Activated gamma-delta T cell treated with anti-CD3 and anti-CD28 coated beads, Interleukin-2, amount 50 U/mL, for 16 hours (primary cell): Measurements from ENCODE around the gene ZNF595.
"Not testable (repeated sequence)": the region's sequence is repeated elsewhere in the genome, so short reads cannot be mapped to it uniquely, and the experiment has no call there.

Experiments used
- DNase-seq: peaks from one replicate; pipeline ENCODE4 v3.0.0-alpha.2; 2020; ENCODE audit warnings: low read depth

The ZNF595 gene

GRCh38 chr4:86559-87324 is 33.6 kb downstream of the ZNF595 start:
- not testable (repeated sequence) for DNase-seq

DNA sequence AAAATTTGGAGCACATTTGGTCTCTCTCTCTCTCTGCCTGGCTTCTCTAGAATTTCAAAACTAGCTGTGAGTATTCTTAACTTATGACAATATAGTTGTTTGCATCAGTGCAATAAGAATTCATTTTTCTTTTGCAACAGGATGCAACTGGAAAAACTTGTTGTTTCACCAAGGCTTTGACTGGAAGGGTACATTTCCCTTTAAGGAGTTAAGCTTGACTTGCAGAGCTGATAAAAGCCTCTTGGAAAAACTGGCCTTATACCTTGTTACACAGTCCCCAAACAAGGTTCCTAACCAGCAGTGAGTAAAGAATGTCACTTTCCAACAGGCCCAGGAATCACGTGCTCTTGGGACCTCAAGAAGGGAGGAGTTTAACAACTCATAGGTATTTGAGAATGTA is 45.3 kb downstream of the ZNF595 start:
- no peak for DNase-seq

GRCh38 chr4:99863-100262 is 46.7 kb downstream of the ZNF595 start:
- DNase-seq = no peak

DNA sequence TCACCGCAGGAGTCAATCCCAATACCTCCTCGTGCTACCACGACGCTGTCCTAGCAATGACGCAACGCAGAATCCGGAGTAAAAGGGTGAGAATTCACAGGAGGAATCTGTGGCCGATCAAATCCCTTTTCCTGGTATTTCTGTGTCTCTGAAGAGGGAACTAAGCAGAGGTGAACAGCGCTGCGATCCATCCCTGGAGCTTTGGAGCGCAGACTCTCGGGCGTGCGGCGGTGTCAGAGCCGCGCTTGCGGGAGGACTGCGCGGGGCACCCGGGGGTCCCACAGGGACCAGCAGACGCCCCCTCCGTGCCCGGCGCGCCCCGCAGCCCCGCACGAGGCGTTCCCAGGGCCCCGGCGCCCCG is 53.9 kb downstream of the ZNF595 start:
- no peak for DNase-seq

- DNase-seq = no peak
These were observed 54.6 kb downstream of the ZNF595 start for GRCh38 chr4:107444-108429.

GRCh38 chr4:112771-113170 is 59.6 kb downstream of the ZNF595 start:
- no peak for DNase-seq

GRCh38 chr4:113732-114131 is 60.6 kb downstream of the ZNF595 start:
- DNase-seq = no peak

DNA sequence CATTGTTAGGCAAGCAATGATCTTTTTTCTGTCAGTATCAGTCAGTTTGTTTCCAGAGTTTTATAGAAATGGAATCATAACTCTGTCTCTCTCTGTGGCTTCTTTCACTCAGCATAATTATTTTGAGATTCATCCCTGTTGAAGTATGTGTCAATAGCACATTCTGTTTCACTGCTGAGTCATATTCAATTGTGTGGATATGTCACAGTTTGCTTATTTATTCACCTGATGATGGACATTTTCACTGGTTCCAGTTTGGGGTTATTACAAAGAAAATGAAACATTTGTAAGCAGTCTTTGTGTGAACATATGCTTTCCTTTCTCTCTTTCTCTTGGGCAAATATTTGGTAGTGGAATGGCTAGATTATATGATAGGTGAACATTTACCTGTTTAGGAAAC is 61.0 kb downstream of the ZNF595 start:
- DNase-seq = no peak

DNA sequence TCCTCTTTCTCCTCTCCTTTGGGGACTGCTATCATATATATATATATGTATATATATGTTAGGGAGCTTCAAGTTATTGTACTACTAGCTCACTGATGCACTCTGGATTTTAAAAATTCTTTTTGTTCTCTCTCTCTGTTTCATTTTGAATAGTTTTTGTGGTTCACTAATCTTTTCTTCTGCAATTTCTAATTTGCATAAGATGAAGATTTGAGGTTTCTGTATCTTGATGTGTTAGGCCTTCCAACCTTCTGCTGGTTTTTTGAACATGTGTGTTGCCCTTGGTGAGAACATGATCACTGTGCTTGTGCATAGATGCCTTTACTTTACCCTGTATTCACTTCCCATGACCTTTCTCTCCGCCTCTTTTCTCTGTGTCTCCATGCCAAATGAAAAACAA is 63.4 kb downstream of the ZNF595 start:
- no peak for DNase-seq

- no peak for DNase-seq
These were observed 67.5 kb downstream of the ZNF595 start for GRCh38 chr4:120616-121015.

DNA sequence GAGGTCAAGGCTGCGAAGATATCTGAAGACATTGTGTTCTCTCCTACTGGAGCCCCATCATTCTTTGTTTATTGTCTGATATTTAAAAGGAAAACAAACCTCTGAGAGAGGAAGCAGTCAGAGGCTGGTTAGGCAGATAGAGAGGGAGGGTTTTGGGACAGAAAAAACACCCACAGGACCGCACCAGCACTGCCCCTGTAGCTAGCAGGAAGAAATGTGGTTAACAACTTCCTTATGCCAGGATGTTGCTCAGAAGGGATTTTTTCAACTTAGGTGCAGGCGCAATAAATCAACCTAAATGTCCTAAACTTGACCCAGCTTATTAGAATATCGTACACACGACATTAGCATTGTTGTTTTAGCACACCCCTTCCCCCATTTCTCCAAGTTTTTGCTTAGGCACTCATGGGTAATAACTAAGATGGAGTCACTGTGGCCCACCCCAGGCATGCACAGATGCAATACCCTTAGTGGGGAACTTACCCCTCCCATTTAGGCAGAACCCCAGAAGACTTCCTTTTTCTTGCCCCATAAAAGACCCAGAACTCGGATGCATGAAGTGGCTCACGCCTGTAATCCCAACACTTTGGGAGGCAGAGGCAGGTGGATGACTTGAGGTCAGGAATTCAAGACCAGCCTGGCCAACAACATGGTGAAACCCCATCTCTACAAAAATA is 68.4 kb downstream of the ZNF595 start:
- peak; percentile 29 for DNase-seq

DNA sequence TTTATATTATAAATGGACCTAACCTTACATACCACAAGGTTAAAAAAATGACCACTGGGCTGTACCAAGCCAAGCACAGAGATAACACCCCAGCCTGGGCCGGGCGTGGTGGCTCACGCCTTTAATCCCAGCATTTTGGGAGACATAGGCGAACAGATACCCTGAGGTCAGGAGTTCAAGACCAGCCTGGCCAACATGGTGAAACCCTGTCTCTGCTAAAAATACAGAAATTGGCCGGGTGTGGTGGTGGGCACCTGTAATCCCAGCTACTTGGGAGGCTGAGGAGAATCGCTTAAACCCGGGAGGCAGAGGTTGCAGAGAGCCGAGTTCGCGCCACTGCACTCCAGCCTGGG is 70.8 kb downstream of the ZNF595 start:
- not testable (repeated sequence) for DNase-seq

GRCh38 chr4:124275-125081 is 71.4 kb downstream of the ZNF595 start, which contains the start of gene ZNF718:
TSS of gene ZNF718 (plus strand) at chr4:124501. CDS start at chr4:124671, 170 bp downstream.
- peak; percentile 87 for DNase-seq

DNA sequence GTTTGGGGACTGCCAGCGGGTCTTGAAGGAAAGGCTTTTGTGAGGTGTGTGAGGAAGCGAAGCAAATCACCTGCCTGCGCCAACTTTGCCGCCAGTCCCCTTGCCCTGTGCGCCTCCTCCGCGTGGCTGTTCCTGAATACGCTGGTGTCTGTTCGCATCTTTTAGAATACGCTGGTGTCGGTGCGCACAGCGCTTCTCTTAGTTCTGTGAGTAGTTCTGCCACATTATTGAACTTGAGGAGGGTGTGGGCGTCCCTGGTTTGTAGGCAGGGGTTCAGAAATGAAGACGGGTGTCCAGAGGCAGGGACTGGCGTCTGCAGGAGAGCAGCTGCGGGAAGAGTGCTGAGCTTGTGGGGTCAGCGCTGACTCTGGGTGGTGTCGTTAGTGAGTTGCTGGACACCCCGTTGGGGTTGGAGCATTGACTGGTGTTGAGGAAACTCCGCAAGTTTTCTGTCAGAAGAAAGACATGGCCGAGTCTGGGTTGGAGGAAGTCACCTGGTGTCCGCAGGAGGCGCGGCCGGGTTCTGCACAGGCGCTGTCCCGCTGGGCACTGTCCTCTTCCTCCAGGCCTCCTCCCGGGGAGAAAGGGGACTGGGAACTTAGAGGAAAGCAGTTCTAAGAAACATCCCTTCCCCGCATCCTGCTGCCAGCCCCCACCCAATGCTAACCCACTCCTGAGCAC is 72.1 kb downstream of the ZNF595 start:
- DNase-seq = no peak

DNA sequence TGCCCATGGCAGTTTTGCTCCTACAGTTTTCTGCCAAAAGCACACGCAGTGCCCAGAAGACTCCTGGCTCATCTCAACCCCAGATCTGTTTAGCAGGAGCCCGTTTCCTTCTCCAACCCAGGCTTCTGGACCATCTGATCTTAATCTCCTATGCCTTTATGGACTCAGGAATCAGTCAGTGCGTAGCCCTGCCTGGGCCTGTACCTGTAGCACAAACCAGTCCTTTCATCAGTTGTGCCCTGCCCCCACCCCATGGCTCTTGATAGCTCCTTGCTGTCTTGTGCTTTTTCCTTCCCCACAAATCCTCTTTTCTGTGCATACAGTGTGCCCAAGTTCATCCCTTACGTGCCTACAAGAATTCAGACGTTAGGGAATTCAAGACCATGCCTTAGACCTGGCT is 72.7 kb downstream of the ZNF595 start:
- no peak for DNase-seq

DNA sequence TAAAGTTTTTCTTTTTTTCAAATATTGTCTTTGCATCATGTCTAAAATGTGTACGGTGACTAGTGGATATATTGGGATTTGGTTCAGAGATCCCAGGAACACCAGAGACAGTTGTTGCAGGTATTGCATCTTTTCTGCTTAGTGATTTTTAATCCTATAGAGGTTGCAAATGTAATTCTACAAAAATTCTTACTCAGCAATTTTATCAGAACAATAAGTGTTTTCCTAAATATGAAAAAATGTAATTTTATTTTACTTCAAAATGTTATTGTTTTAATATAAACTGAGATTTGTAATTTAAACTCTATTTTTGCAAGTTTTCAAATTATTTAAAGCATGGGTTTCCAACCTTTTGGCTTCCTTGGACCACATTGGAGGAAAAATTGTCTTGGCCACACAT is 79.4 kb downstream of the ZNF595 start:
- DNase-seq = no peak
